Neural cell (in vitro differentiated cells): Measurements from ENCODE around the gene HOXC9.

Experiments
- CTCF ChIP-seq: fragments of 450-650 bp; IDR thresholded peaks from 2 replicates; pipeline ENCODE4 v1.5.1; 2014; ENCODE audit warnings: antibody characterized with exemption, mild to moderate bottlenecking, moderate library complexity; ENCODE audit not compliant: poor library complexity, severe bottlenecking
- EP300 ChIP-seq: fragments of 450-650 bp; conservative IDR thresholded peaks from 2 replicates; pipeline ENCODE4 v1.6.1; 2014; ENCODE audit warnings: antibody characterized with exemption, mild to moderate bottlenecking, moderate library complexity; ENCODE audit not compliant: poor library complexity, severe bottlenecking
- POLR2AphosphoS5 ChIP-seq: IDR thresholded peaks from 2 replicates; pipeline ENCODE4 v1.6.1; 2012
- REST ChIP-seq: IDR thresholded peaks from 2 replicates; pipeline ENCODE4 v1.6.1; 2012; ENCODE audit warnings: borderline replicate concordance

- TF ChIP-seq EP300: no peak
- no peak for TF ChIP-seq CTCF
- TF ChIP-seq REST: no peak
- peak; percentile 69 for TF ChIP-seq POLR2AphosphoS5
Measured at GRCh38 chr12:54015018-54015931, 15.3 kb downstream of the HOXC9 start.
